Activated CD4-positive, alpha-beta T cell treated with anti-CD3 and anti-CD28 coated beads, Interleukin-2, Interleukin-6, amounts not matched to agents 100 ng/mL and 50 ng/mL, durations not matched to agents 16 hours and 8 hours (primary cell): ENCODE data around the gene TTN.
"Not testable (repeated sequence)": the region's sequence is repeated elsewhere in the genome, so short reads cannot be mapped to it uniquely, and the experiment has no call there.

Experiments used
- DNase-seq: peaks from one replicate; pipeline ENCODE4 v3.0.0-alpha.2; 2020

Gene TTN

DNA sequence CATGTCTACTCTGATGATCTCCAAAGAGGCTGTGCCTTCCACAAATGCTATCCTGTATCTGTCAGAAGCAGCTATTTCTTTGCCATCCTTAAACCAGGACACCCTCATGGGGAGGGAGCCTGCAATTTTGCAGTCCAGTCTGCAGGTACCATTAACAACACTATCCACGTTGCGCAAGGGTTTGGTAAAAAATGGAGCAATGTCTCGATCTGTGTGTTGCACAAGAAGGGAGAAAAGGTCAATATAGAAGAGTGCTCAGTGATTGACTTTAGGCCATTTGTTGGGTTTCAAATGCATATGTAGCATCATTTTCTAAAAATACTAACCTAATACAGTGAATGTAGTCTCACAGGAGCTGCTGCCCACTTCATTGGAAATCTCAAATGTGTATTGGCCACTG lies 74.3 kb downstream of the TTN start:
- no peak for DNase-seq

DNA sequence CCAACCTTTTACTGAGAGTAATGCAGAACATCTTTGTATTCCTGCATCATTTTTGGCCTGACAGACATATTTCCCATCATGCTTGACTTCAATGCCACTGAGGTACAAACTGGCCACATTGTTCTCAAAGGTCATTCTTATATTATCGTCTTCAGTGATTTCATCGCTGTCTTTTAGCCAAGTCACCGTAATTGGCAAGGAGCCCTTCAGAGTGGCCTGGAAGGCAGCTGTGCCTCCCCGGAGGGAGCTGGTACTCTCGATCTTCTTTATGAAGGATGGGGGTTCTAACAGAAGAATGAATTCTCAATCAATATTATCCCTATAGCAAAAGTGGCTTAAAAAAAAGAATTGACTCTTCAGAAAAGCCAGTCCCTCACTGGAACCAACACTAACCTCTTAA lies 75.9 kb downstream of the TTN start:
- DNase-seq: no peak

DNA sequence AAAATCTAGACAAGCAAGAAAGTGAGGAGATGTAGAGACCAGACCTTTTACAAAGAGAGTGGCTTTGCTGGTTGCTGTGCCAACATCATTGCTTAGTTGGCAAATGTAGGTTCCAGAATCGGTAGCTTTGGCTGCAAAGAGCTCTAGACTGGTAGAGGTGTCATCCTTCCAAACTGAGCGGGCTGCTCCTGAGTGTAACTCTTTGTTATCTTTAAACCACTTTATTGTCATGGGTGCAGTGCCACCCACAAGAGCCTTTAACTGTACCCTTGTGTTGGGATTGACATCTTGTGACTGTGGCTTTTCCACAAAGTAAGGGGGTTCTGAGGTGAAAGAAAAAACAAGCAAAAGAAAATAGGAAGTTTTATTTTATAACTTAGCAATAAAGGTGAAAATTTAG lies 77.2 kb downstream of the TTN start:
- DNase-seq: no peak

DNA sequence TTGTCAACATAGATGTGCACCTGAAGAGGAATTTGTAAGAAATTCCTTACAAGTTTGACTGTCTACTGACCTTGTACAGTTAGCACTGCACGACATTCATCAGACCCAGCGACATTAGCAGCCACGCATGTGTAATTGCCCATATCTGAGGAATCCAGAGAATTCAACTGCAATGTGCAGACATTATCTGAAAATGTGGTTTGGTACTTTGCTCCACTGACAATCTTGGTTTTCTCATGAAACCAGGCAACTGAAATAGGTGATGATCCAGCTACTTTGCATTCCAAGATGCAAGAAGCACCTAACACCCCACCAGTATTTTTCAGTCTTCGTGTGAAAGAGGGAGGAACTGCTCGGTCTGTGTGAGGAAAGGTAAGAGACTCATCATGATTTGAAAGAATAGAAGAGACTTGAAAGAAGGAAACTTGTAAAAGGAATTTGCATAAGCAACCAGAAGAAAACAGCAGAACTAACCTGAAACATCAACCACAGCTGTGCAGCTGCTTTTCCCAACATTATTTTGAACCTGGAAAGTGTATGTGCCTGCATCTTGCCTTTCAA lies 83.4 kb downstream of the TTN start:
- no peak for DNase-seq

DNA sequence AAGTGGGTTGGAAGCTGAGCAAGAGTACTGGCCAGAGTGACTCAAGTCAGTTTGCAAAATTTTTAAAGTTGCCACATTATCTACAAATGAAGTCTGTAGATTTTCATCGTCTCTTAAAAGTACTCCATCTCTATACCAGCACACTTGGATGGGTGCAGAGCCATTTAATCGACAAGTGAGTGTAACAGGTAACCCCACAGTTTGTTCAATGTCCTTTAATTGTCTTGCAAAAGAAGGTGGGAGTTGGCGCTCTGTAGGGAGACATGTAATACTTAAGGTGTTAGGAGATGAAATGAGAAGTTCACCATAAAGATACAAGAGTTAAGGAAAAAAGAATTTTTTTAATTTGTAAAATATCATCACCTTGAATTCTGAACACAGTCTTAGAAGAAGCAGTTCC lies 84.9 kb downstream of the TTN start:
- no peak for DNase-seq

DNA sequence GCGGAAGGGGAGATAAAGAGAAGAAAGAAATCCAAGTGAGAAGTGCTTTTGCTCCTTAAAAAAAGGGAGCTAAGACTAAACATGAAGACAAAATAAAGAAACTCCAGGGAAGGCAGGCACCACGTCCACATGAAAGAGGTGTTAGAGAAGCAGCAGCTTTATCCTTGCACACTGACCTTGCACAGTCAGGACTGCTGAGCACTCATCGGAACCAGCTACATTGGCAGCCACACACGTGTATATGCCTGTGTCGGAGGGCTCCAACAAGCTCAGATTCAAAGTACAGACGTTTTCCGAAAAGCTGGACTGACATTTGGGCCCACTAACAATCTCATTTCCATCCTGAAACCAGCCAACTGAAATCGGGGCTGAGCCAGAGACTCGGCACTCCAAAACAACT lies 88.2 kb downstream of the TTN start:
- DNase-seq: no peak

DNA sequence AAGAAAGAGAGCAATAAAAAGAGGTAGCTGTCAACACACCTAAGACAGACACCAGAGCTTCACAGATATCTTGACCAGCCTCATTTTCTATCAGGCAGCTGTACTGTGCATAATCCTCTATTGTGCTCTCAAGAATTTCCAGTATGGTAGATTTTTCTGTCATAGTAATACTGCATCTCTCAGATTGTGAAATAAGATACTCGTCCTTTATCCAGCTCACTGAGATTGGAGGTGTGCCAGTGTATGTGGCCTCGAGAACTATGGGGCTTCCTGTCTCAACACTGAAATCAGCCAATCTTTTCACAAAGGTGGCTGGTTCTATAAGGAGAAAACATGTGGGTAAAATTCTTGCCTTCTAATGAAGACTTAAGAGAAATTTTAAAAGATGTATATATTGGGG lies 88.9 kb downstream of the TTN start:
- no peak for DNase-seq

DNA sequence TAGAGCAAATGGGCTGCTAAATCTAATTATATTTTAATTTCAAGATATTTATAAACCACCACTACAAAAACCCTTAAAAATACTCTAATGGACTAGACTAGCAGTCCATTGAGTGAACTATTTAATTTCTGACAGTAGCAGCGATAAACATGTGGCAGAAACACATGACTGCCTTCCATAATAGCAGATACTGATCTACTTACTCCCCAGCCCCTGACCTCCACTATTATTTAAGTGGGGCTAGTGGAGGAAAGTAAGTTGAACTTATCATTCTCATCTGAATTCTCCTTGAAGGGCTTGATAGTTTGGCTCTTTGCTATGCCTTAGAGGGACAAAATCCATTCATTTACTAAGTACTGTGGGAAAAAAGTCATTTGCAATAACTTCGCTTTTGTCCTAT lies 90.8 kb downstream of the TTN start:
- DNase-seq: no peak

DNA sequence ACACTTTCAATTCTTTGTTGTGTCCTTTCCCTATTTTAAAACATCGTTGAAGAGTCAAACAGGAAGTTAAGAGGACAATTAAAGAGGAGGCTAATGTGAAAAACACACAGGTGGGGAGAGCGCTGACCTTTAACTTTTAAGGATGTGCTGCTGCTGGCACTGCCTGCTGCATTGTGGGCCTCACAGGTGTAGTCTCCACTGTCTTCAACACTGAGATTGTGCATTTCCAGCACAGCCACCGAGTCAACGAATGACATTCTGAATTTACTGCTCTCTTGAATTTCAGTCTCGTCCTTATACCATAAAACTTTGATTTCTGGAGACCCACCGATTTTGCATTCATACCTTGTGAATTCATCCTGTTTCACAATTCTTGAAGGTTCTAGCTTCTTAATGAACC lies 91.9 kb downstream of the TTN start:
- DNase-seq: no peak

DNA sequence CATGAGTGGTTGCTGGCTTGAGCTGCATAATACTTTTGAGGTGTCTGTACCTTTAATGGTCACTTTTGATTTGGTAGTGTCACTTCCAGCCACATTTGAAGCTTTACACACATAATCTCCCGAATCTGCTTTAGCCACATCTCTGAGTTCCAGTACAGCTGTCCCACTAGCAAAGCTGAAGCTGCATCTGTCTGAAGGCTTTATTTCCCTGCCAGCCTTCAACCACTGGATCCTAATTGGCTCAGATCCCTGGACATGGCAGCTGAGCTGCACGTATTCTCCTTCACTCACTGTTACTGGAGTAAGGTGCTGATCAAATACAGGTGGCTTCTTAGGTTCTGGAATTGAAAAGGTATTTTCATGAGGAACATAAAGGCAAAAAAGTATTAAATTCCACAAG lies 99.7 kb downstream of the TTN start:
- DNase-seq: no peak

DNA sequence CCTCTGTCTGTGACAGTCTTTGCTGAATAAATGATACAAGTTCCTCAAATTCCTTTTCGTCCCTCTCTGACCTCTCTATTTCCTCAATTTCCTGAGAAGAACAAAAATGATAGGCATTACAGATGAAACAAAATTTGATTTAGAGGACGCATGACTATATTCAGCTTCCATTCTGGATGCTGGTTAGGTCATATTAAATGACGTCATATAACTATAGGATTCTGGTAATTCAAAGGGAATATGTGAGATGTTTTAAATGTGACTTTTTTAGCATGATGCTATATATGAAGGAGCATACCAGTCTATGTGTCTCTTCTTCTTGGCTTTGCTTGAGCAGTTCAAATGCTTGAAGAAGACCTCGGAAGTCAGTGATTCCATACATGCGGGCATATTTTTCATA lies 102.3 kb downstream of the TTN start:
- no peak for DNase-seq

DNA sequence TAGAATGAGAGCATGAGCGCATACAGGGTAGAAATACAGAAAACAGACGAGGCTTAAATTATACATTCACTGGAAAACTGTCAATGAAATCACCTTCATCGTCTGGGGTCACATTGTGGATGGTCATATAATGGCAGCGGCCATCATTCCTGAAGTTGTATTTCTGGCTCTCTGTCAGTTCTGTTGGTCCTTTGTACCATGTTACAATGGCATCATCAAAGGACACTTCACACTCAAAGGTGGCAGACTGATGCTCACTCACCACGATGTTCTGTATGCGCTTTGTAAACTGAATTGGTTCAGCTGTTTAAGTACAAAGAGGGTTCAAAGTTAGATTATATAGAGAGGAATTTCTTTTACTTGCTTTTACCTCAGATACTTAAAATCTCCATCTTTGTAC lies 104.9 kb downstream of the TTN start:
- no peak for DNase-seq

DNA sequence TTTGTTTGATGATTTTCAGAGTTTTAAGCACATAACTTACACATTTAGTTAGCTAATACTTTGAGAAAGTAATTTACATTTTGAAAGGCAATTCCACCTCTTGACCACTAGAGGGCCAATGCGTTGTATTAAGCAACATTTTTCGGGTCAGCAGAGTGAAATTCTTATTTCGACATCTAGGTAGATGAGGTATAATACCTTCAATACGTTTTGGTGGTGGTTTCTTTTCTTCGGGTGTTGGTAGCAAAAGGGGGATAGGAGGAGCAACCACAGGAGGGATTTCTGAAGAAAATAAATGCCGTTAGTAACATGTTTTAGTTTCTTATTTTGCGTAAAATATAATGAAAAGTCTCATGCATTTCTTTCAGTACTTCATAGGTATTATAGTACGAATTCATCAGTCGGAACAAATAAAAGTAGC lies 106.3 kb downstream of the TTN start:
- DNase-seq: peak; percentile 31

DNA sequence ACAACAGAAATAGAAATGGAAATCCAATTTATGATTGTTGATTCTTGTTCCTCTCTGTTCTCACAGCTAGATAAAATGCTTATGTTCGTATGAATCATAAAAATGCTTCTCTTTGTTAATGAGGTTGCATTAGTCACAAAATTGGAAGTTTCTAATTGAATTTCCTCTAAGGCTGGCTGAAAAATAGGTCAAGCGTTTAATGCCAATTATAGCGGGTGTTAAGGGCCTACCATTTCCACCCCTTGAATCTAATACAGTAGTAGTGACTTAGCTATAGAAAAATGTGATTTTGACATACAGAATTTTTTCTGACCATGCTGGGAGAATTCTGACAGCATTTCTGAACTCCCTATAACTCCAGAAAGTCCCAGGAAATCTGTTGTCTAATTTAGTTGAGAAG lies 107.1 kb downstream of the TTN start:
- no peak for DNase-seq

DNA sequence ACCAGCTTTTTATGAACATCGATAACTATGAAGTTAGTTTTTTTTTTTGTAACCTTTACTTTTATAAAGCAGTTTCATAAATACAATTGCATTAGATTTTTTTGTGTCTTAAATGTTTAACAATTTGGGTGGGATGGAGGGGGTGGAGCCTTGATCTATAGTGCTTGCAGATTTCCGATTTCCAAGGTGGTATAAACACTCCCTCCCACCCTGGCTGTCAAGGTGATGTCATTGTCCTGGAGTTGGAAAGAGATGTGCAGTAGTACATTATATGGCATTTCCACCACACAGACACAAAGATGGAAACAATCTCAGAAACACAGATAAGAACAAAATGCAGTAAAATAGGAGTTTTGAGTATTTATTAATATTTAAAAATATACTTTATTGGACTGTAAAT lies 114.4 kb downstream of the TTN start:
- no peak for DNase-seq

DNA sequence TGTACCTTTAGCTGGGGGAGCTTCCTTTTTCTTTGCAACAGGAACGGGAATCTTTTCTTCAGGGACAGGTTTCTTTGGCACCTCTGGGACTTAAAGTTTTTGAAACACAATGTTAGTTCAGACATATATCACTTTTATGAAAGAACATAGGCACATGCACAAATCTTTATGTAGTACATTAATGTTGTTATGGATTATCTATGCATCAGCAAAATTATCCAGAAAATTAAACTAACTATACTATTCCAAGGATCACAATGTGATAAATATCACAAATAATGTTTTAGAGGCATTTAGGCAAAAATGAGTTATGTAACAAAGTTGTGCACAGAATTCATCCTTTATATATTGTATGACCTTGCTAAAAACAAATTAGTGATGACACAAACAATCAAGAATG lies 117.4 kb downstream of the TTN start:
- DNase-seq: no peak

DNA sequence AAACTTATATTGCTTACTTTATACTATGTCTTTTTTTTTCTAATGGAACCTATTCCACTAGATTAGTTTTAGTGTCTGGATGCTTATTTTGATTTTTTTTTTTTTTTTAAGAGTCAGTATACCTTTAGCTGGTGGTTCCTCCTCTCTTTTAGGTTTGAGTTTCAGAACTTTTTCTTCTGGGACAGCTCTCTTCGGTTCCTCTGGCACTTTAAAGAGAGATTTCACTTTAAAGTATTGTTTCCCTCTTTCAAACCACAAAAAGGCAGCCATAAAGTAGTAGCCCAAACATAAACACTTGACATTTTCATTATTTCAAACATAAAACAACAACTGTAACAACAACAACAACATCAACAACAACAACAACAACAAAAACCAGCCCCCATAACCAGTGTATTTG lies 123.3 kb downstream of the TTN start:
- no peak for DNase-seq

DNA sequence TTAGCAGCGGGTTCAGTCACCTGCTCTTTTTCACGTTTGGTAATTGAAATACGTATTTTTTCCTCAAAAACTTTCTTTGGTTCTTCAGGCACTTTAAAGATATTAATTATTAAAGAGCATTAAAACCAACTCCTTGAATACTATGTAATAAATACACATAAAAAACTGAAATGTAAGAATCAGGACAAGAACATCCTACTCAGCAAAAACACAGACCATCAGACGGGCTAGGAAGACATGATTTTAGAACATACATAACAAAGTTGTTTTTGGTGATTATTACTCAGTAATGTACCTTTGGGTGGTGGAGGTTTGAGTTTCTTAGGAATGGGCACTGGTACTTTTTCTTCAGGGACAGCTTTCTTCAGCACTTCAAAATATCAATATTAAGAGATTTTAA lies 126.1 kb downstream of the TTN start:
- no peak for DNase-seq

DNA sequence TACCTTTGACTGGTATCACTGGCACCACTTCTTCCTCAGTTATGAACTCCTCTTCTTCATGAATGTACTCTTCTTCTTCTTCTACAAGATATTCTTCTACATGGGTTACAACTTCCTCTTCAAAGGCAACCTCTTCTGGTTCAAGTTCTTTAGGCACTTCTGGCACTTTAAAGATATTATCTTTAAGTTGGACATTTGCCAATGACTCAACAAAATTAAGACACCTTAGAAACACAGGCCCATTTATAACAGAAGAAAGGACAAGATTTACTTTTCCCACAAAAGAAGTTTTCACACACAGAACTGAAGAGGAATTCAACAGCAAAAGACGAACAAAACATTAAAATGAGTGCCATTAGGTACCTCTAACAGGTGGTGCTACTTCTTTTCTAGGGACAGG lies 127.3 kb downstream of the TTN start:
- DNase-seq: no peak

DNA sequence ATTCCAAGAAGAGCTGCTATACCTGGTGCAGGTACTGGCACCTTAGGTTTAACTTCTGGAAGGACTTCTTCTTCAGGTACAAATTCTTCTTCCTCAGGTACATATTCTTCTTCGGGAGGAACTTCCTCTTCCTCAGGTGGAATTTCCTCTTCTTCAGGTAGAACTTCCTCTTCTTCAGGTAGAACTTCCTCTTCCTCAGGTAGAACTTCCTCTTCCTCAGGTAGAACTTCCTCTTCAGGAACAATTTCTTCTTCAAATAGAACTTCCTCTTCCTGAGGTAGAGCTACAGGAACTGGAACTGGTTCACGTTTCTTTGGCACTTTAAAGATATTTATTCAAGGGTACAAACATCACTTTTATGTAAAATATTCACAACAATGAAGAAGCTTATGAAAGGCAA lies 129.6 kb downstream of the TTN start:
- DNase-seq: no peak

DNA sequence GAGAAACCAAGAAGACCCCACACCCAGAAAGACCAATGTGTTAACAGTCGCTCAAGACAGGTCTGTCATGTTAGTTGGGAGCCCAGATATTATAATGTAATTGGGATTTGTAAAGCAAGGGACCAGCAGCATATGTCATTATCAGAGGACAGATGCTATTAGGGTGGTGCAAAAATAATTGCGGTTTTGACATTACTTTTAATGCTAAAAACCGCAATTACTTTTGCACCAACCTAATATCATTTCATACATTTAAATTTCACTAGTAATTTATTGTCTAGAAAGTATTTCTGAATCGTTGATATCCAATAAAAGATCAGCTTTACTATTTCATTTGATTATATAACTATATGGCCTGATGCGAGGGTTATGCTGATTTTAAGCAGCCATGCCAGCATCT lies 131.2 kb downstream of the TTN start:
- no peak for DNase-seq

DNA sequence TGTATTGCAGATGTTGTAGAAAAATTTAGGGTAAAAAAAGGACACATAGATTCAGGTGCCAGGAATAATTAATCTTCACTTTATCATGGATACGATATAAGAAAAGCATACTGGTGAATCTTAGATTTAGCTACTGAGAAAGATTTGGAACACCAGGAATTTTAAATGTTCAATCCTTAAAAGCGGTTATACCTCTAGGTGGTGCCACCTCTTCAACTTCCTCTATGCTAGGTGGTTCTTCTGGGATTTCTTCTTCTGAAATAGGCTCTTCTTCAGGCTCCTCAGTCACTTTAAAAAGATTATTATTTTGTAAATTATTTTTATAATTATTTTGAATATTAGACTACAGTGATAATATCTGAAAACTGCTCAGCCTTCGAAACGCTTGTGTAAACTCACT lies 133.1 kb downstream of the TTN start:
- no peak for DNase-seq

DNA sequence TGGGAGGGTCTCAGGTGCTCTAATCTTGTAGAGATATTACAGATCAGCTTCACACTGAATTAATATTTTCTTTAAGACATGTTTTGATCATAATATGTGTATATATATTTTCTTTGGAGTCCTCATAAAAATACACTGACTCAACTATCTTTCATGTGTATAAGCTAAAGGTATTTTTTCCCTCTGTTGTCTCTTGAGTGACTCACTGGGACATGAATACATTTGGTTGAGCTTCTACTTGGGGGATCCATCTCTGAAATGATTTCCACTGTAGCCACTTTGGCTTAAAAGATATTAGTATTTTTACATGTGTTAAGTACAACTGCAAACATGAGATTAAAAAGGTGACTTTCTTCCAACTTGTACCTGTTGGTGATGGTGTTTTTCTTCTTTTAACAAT lies 140.8 kb downstream of the TTN start:
- no peak for DNase-seq

DNA sequence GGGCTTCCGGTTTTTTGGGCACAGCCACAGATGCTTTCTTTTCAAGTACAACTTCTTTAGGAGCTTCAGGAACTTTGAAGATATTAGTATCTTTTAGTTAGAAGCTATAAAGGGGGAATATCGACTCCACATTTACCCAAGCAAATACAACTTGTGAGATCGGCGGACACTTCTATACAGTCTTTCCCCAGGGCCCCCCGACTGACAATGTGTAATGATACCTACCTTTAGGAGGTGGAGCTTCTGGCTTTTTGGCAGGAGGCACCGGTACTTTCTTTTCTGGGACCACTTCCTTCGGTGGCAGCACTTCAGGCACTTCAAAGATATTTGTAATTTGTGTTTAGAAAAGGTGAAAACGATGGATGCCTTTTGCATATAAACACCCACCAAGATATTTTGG lies 148.7 kb downstream of the TTN start:
- not testable (repeated sequence) for DNase-seq

DNA sequence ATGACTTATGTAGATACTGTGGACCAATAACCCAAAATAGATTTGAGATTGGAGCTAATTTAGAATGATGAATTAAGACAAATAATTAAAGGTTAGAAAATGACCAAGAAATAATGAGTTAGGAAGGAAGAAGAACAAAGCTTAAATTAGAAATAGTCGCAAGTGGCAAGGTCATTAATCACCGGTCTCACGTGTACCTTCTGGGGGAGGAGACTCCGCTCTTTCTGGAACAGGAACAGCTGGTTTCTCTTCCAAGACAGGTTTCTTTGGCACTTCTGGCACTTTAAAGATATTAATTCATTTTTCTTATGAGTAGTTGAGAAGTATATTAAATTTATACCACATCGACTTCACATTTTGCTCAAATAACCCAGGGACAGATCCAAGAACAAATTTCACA lies 156.7 kb downstream of the TTN start:
- no peak for DNase-seq

DNA sequence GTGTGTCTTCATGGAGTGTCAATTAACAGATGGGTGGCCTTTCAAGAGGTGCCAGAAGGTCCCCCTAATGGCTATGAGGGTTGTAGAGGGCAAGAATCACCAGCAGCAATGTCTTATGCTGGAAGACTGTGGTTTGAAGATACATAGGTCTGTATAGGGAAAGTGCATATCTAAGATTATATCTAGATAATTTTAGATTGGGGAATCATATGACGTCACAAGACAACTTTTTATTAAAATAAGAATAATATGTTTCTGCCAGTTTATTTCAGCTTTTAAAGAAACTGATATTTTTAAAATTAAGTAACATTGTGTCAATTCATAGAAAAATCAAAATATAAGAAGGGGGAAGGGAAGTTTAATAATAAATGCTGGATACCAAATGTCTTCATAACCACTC lies 162.3 kb downstream of the TTN start:
- DNase-seq: no peak
